Measurements from ENCODE around the gene SH3GLB1.

The SH3GLB1 gene

GRCh38 chr1:86773341-86774288 is 69.2 kb downstream of the SH3GLB1 start:
- no peak for DNase-seq (ENCODE audit: low spot score)

- peak; percentile 67 for DNase-seq (ENCODE audit: low spot score)
Measured at GRCh38 chr1:86774305-86775295, 70.2 kb downstream of the SH3GLB1 start.

GRCh38 chr1:86775395-86775794 is 71.0 kb downstream of the SH3GLB1 start:
- no peak for DNase-seq (ENCODE audit: low spot score)

- DNase-seq (ENCODE audit: low spot score), result no peak
Measured at GRCh38 chr1:86776108-86776507, 71.7 kb downstream of the SH3GLB1 start.

GRCh38 chr1:86778569-86779239 is 74.3 kb downstream of the SH3GLB1 start:
- no peak for DNase-seq (ENCODE audit: low spot score)

- no peak for DNase-seq (ENCODE audit: low spot score)
Measured at GRCh38 chr1:86779308-86780191, 75.2 kb downstream of the SH3GLB1 start.

DNA sequence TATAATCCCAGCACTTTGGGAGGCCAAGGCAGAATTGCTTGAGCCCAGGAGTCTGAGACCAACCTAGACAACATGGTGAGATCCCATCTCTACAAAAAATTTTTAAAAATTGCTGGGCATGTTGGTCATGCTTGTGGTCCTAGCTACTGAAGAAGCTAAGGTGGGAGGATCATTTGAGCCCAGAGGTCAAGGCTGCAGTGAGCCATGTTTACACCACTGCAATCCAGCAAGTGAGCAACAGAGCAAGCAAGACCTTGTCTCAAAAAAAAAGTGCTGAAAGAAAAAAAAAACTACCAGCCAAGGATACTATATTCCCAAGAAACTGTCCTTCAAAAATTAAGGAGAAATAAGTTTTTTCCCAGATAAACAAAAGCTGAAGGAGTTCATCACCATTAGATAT is 78.1 kb downstream of the SH3GLB1 start:
- no peak for DNase-seq (ENCODE audit: low spot score)

DNA sequence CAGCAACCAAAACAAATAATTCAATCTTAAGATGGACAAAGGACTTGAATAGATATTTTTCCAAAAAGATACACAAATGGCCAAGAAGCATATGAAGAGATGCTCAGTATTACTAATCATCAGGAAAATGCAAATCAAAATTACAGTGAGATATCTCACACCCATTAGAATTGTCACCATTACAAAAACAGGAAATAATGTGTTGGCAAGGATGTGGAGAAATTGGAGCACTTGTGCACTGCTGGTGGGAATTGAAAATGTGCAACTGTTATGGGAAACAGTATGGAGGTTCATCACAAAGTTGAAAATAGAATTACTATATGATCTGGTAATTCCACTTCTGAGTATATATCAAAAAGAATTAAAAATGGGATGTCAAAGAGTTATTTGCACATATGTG is 83.2 kb downstream of the SH3GLB1 start:
- no peak for DNase-seq (ENCODE audit: low spot score)

- DNase-seq (ENCODE audit: low spot score), result peak; percentile 53
Measured at GRCh38 chr1:86788300-86789206, 84.2 kb downstream of the SH3GLB1 start.

DNA sequence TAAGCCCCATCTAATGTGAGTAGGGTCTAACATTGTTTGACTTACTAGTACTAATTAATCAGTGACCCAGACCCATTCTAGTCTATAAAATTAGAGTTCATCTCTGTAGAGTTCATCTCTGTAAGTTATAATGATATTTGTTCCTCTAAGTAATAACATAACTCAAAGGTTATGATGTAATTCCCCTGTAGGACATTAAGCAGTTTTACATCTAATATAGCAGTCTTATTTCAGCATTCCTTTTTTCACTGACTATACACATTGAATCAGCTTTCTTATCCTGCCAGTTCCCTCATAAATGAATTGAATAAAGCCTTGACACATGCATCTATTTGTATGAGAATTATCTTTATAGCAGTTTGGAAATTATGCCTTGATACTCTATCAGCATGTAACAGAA is 90.9 kb downstream of the SH3GLB1 start:
- DNase-seq (ENCODE audit: low spot score), result no peak
